GM13977 (cell line): ENCODE results near the gene MSANTD1.

Experiments used
- DNase-seq: peaks from one replicate; pipeline ENCODE4 v3.0.0; 2012; ENCODE audit warnings: low spot score
- in situ Hi-C: fragments of 300-500 bp; cut with MboI; formaldehyde crosslinking; loops from one replicate; pipeline ENCODE4 v1.12.0; 2022; ENCODE audit warnings: low sequenced_read_pairs, low pct_unique_long_range_greater_than_20kb, mixed read lengths, inconsistent platforms; ENCODE audit not compliant: unreplicated experiment
- TF ChIP-seq, protein P1 (sequence below): IDR thresholded peaks from 2 replicates; pipeline ENCODE4 v1.5.1; 2012; ENCODE audit warnings: mild to moderate bottlenecking, control low read depth; ENCODE audit not compliant: insufficient read depth; ENCODE audit errors: extremely low read depth, missing control alignments

The MSANTD1 gene

DNA sequence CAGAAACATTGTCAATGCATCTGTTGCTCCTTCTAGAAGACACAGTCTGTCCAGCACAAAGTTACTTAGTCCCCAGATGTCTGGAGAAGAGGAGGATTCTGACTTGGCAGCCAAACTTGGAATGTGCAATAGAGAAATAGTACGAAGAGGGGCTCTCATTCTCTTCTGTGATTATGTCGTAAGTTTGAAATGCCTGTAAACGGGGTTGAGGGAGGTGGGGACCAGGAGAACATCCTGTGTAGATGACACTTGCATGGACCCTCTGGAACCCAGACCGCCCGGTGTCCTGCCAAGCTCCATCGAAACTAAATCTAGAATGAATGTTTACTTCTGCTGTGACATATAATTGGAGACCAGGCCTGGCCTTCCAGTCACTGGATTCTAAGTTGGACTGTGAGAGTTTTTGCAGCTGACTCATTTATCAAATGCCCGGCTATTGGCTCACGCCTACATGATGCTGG, 45.0 kb upstream of the MSANTD1 start:
- TF ChIP-seq, protein P1, sequence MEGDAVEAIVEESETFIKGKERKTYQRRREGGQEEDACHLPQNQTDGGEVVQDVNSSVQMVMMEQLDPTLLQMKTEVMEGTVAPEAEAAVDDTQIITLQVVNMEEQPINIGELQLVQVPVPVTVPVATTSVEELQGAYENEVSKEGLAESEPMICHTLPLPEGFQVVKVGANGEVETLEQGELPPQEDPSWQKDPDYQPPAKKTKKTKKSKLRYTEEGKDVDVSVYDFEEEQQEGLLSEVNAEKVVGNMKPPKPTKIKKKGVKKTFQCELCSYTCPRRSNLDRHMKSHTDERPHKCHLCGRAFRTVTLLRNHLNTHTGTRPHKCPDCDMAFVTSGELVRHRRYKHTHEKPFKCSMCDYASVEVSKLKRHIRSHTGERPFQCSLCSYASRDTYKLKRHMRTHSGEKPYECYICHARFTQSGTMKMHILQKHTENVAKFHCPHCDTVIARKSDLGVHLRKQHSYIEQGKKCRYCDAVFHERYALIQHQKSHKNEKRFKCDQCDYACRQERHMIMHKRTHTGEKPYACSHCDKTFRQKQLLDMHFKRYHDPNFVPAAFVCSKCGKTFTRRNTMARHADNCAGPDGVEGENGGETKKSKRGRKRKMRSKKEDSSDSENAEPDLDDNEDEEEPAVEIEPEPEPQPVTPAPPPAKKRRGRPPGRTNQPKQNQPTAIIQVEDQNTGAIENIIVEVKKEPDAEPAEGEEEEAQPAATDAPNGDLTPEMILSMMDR = no peak
- no peak for DNase-seq
- in situ Hi-C loops = no loop called here

GRCh38 chr4:3205995-3206394, 43.0 kb upstream of the MSANTD1 start:
- no peak for DNase-seq
- in situ Hi-C loops = no loop called here
- TF ChIP-seq, protein P1 = no peak

DNA sequence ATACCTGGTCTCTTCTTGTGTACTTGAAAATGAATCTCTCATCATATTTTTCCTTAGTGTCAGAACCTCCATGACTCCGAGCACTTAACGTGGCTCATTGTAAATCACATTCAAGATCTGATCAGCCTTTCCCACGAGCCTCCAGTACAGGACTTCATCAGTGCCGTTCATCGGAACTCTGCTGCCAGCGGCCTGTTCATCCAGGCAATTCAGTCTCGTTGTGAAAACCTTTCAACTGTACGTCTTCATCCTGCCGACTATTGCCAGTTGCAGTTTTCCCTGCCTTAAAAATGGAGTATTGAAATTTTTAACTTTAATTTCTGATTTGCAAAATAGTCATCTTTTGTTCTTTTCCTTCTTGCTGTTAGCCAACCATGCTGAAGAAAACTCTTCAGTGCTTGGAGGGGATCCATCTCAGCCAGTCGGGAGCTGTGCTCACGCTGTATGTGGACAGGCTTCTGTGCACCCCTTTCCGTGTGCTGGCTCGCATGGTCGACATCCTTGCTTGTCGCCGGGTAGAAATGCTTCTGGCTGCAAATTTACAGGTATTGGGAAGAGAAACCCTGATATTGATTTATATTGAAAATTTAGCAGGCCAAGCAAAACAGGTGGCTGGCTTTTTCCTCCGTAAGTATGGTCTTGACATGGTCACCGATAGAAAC, 42.4 kb upstream of the MSANTD1 start:
- TF ChIP-seq, protein P1 = no peak
- in situ Hi-C loops = no loop called here
- DNase-seq = no peak

DNA sequence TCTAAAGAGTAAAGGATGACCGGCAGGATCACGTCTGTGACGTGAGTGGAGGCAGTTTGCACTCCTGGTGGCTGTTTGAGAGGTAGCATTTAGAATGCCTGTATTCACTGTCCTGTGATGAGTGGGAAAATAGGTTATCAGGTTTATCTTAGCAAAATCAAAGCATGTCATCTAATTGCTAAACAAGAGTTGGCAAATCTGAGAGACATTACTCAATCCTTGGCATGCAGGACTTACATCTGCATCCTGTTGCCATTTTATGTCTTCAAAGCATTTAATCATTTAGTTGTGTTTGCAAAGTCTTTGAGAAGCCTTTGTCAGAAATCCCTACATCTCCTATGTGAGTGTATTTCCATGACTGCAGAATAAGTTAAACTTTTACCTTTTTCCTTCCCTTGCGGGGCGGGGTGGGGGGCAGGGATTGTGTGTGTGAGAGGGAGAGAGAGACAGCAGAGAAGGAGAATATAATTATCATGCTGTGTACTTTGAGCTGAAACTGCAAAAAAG, 41.4 kb upstream of the MSANTD1 start:
- in situ Hi-C loops = no loop called here
- TF ChIP-seq, protein P1 = no peak
- no peak for DNase-seq

DNA sequence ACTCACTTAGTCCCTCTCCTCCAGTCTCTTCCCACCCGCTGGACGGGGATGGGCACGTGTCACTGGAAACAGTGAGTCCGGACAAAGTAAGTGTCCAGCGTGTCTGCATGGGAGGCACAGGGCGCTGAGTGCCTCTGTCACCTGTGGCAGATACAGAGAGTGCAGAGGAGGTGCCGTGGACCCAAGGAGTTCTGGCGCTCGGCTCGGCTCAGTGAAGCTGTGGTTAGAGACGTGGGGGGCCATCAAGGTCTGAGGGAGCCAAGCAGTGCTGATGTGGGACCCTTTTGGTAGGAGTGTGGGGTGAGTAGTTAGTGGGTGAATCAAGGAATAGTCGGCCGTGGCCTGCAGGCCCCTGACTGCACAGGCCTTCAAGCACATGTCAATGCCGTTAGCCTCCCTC, 40.1 kb upstream of the MSANTD1 start:
- in situ Hi-C loops = no loop called here
- TF ChIP-seq, protein P1 = no peak
- DNase-seq = no peak

- in situ Hi-C loops = no loop called here
- no peak for DNase-seq
- TF ChIP-seq, protein P1 = no peak
These were observed 39.2 kb upstream of the MSANTD1 start for GRCh38 chr4:3209551-3210325.
